Suprapubic skin (tissue), 4 donors: ENCODE results near the gene MORC2. TPM values are rescaled to one million over a fixed set of nuclear protein-coding genes. Genes with fewer than 3 reads are reported as not detected.

Experiments used
- DNase-seq, 2 donors: peaks; one replicate each; pipeline ENCODE4 v3.0.0-alpha.2; 2019; ENCODE audit warnings: low spot score in 2 of 2
- H3K27ac ChIP-seq: fragments of 200-600 bp; sonication (generic); one replicate; pipeline ENCODE4 v1.5.1; 2019
- H3K27me3 ChIP-seq: fragments of 200-600 bp; sonication (generic); one replicate; pipeline ENCODE4 v1.5.1; 2019
- H3K36me3 ChIP-seq: fragments of 200-600 bp; sonication (generic); one replicate; pipeline ENCODE4 v1.5.1; 2019
- H3K4me1 ChIP-seq: fragments of 200-600 bp; sonication (generic); one replicate; pipeline ENCODE4 v1.5.1; 2019
- H3K4me3 ChIP-seq: fragments of 200-600 bp; sonication (generic); one replicate; pipeline ENCODE4 v1.5.1; 2019; ENCODE audit warnings: mild to moderate bottlenecking
- H3K9me3 ChIP-seq: fragments of 200-600 bp; sonication (generic); one replicate; pipeline ENCODE4 v1.5.1; 2019
- CTCF ChIP-seq, 2 donors: fragments of 200-600 bp in 1 of 2; fragments of 450-650 bp in 1 of 2; sonication (generic) in 1 of 2; IDR thresholded peaks; one replicate each; pipeline ENCODE4 v1.5.1; 2016 to 2019; ENCODE audit warnings: antibody characterized with exemption in 2 of 2, mild to moderate bottlenecking in 1 of 2, moderate library complexity in 1 of 2
- EP300 ChIP-seq: sonication (generic); formaldehyde crosslinking; IDR thresholded peaks from one replicate; pipeline ENCODE4 v1.6.1; 2017; ENCODE audit warnings: antibody characterized with exemption
- POLR2A ChIP-seq, 2 donors: fragments of 450-650 bp; IDR thresholded peaks; one replicate each; pipeline ENCODE4 v1.6.1; 2017; ENCODE audit warnings: antibody characterized with exemption in 2 of 2, mild to moderate bottlenecking in 2 of 2, moderate library complexity in 2 of 2
- POLR2AphosphoS5 ChIP-seq, 3 donors: sonication (generic); formaldehyde crosslinking; IDR thresholded peaks; one replicate each; pipeline ENCODE4 v1.6.1; 2017; ENCODE audit warnings: antibody characterized with exemption in 3 of 3
- WGBS: methylation state at CpG from one replicate; pipeline ENCODE4 v1.1.5; 2018; 5-methylcytosine and 5-hydroxymethylcytosine counted together
- total RNA-seq, 4 donors: library from RNA; depleted of rRNA; stranded (reverse); fragments of >200 nt; gene quantifications; one replicate each; pipeline ENCODE4 v1.1.0, GENCODE V29; 2016

The MORC2 gene
- total RNA-seq, 4 donors from 2014 or later, result 12.9 to 38.7 (median 21.3) TPM

- H3K4me3 ChIP-seq, result no peak overlapping the region
- WGBS, result 88% methylated on average over 2 of the region's 2 CpGs
- peaks cover 54% of the 10 kb centered on the region for H3K9me3 ChIP-seq
Observed at GRCh38 chr22:30982512-30982911, 13.9 kb upstream of the MORC2 start.

GRCh38 chr22:30979932-30980331, 11.4 kb upstream of the MORC2 start:
- Histone ChIP-seq H3K4me1 (no peaks in the 10 kb centered on the region), H3K36me3 (peaks cover 7% of the 10 kb centered on the region), H3K27me3 (no peaks in the 10 kb centered on the region), H3K4me3 (no peak overlapping the region), H3K27ac (no peak overlapping the region), H3K9me3 (peaks cover 70% of the 10 kb centered on the region)
- no peak for DNase-seq
- TF ChIP-seq EP300 (no peak), CTCF (IDR thresholded peaks at IDR 0.05) (no peak), POLR2AphosphoS5 (IDR thresholded peaks at IDR 0.05) (no peak), POLR2A (IDR thresholded peaks at IDR 0.05) (no peak)
- 90% methylated on average over 3 of the region's 3 CpGs for WGBS

More at GRCh38 chr22:30982512-30982911, 13.9 kb upstream of the MORC2 start:
- H3K4me1 ChIP-seq, result no peaks in the 10 kb centered on the region
- TF ChIP-seq POLR2A (IDR thresholded peaks at IDR 0.05) (no peak), EP300 (no peak), POLR2AphosphoS5 (IDR thresholded peaks at IDR 0.05) (no peak), CTCF (IDR thresholded peaks at IDR 0.05) (no peak)
- no peak overlapping the region for H3K27ac ChIP-seq
- no peaks in the 10 kb centered on the region for H3K36me3 ChIP-seq
- DNase-seq, result no peak
- no peaks in the 10 kb centered on the region for H3K27me3 ChIP-seq

- Histone ChIP-seq H3K4me3 (no peak overlapping the region), H3K9me3 (peaks cover 62% of the 10 kb centered on the region), H3K27ac (no peak overlapping the region), H3K36me3 (peaks cover 19% of the 10 kb centered on the region), H3K27me3 (no peaks in the 10 kb centered on the region), H3K4me1 (no peaks in the 10 kb centered on the region)
- no peak for TF ChIP-seq CTCF (IDR thresholded peaks at IDR 0.05)
- no peak for TF ChIP-seq EP300
- TF ChIP-seq POLR2AphosphoS5 (IDR thresholded peaks at IDR 0.05), result no peak
- WGBS, result 96% methylated on average over 3 of the region's 3 CpGs
- DNase-seq, result no peak
Observed at GRCh38 chr22:30978304-30978962, 9.9 kb upstream of the MORC2 start.

GRCh38 chr22:30970356-30970746, 1.8 kb upstream of the MORC2 start:
- Histone ChIP-seq H3K36me3 (peaks cover 41% of the 10 kb centered on the region), H3K9me3 (peaks cover 30% of the 10 kb centered on the region), H3K4me1 (peaks cover 19% of the 10 kb centered on the region), H3K27ac (no peak overlapping the region), H3K4me3 (peak overlapping the region; percentile 79), H3K27me3 (no peaks in the 10 kb centered on the region)
- DNase-seq, result no peak
- TF ChIP-seq POLR2A (IDR thresholded peaks at IDR 0.05) (no peak), POLR2AphosphoS5 (IDR thresholded peaks at IDR 0.05) (no peak), EP300 (no peak), CTCF (IDR thresholded peaks at IDR 0.05) (no peak)
- 68% methylated on average over 3 of the region's 3 CpGs for WGBS

GRCh38 chr22:30969532-30970355, 1.2 kb upstream of the MORC2 start:
- Histone ChIP-seq H3K27ac (peak overlapping the region; percentile 96), H3K4me3 (peak overlapping the region; percentile 79), H3K27me3 (no peaks in the 10 kb centered on the region), H3K36me3 (peaks cover 35% of the 10 kb centered on the region), H3K4me1 (peaks cover 19% of the 10 kb centered on the region), H3K9me3 (peaks cover 24% of the 10 kb centered on the region)
- WGBS, result 6% methylated on average over 24 of the region's 49 CpGs
- TF ChIP-seq POLR2A (IDR thresholded peaks at IDR 0.05) (no peak), EP300 (no peak), POLR2AphosphoS5 (IDR thresholded peaks at IDR 0.05) (no peak), CTCF (IDR thresholded peaks at IDR 0.05) (no peak)
- DNase-seq, result no peak
